ENCODE data around the gene PARVB. TPM values are rescaled to one million over a fixed set of nuclear protein-coding genes. Genes with fewer than 3 reads are reported as not detected.

Gene PARVB
- total RNA-seq, 1 experiment from 2014 or later, result 86.6 TPM

GRCh38 chr22:44184006-44184405 is 159.9 kb downstream of the PARVB start:
- DNase-seq (ENCODE audit: low spot score), result no peak
- in situ Hi-C loops (cut with HindIII; ENCODE audit: low sequenced_read_pairs), result no loop called here

DNA sequence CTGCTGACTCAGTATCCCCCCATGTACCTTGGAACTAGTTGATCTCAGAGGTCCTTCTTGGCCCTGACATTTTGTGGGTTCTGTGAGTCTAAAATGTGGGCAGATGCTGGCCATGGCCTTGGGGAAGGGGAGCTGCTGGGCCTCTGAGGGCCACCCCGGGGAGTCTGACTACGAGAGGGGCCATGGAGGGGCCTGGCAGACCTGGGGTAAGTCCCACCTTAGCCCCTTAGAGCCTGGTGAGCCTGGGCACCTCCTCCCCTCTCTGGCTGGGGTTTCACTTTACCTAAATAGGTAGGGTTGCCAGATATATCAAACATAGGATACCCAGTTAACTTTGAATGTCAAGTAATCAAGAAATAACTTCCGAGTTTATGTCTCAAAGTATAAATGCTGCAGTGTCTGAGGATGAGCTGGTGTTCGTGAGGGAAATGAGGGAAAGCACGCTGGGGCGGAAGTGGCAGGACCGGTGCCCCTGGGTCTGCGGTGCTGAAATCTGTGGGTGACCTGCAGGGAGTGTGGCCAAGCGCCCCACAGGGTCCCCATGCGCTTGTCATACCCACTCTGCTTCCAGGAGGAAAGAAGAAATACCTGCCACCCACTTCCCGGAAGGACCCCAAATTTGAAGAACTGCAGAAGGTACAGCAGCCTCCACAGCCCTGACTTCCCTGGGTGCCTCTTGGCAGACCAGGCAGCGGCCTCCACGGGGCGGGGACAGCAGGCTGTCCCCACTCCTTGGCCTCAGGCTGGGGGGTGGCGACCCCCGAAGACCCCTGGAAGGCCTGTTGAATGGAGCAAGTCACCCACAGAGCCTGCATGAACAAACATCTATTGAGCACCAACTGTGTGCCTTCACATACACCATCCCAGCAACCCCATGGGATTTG is 161.4 kb downstream of the PARVB start:
- no peak for DNase-seq (ENCODE audit: low spot score)
- in situ Hi-C loops (cut with HindIII; ENCODE audit: low sequenced_read_pairs), result no loop called here

DNA sequence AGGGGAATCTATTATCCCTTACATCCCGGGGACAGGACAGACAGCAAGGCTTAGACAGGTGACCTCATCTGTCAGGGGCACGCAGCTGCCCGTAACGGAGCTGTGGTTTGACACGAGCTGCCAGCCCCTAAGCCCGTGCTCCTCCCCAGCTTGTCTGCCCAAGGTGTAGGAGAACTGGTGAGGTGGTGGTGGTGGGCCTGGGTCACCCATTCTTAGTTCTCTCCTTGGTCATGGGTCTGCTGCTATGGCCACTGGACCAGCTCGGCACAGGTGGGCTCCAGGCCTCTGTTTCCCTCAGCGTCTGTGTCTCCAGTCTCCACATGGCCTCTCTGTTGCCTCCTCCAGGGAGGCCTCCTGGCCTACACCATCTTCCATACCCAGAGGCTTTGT is 162.0 kb downstream of the PARVB start:
- in situ Hi-C loops (cut with HindIII; ENCODE audit: low sequenced_read_pairs), result no loop called here
- no peak for DNase-seq (ENCODE audit: low spot score)

DNA sequence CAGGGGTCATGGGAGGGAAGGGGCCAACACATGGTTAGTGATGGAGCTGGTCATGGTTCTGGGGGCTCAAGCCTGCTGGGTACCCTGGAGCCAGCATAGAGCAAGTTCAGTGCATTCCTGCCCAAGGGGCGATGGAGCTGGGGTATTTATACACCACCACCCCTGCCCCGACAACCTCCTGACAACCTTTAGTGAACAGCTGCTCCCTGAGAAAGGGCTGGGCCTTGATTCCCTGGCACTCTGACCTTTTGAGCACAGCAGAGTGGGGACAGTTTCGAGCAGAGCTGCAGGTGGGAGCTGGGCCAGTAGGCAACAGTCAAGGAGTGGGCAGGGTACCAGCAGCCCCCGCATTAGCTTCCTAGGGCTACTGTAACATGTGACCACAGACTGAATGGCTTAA is 162.6 kb downstream of the PARVB start:
- no peak for DNase-seq (ENCODE audit: low spot score)
- in situ Hi-C loops (cut with HindIII; ENCODE audit: low sequenced_read_pairs), result no loop called here

GRCh38 chr22:44187652-44188230 is 163.6 kb downstream of the PARVB start:
- in situ Hi-C loops (cut with HindIII; ENCODE audit: low sequenced_read_pairs), result no loop called here

DNA sequence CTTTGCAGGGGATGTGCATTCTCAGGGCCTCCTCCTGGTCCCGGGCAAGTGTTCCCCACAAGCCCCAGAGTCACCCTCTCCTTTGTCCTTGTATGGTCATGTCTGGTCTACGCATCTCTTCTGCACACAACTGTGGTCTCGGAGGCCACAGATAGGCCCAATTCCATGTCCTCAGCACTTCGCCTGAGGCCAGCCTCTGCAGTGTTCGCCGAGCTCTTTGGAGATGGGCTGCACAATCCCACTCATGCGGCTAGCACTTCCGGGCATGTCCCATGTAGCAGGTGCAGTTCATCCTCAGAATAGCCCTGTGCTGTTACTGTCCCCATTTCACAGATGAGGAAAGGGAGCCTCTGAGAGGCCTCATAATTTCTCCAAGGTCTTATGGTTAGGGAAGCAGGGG is 164.2 kb downstream of the PARVB start:
- in situ Hi-C loops (cut with HindIII; ENCODE audit: low sequenced_read_pairs), result no loop called here
- DNase-seq (ENCODE audit: low spot score), result no peak

More at GRCh38 chr22:44187652-44188230, 163.6 kb downstream of the PARVB start:
- no peak for DNase-seq (ENCODE audit: low spot score)

DNA sequence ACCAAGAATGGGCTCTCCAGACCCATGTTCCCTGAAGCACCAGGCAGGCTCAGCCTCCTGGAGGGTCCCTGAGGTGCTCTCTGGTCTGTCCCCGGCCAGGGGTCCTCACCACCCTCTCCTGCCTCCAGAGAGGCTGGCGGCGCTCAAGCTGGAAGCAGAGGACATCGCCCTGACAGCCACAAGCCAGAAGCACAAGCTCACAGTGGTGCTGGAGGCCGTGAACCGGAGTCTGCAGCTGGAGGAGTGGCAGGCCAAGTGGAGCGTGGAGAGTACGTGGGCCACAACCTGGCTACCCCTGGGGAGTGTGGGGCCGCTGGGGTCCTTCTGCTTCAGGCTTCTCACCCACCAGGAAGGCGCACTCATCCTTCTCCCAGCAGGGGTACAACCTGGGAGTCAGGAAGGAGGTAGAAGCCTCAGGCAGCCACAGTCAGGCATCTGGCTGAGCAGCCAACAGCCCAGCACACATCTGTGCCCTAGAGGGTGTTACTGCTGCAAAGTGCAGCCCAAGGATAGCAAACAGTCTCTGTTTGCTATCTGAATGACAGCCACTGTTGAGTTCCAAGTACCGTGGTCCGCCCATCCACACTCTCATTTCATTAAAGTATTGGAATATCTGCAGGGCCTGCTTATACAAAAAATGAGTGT is 165.0 kb downstream of the PARVB start:
- in situ Hi-C loops (cut with HindIII; ENCODE audit: low sequenced_read_pairs), result no loop called here
- DNase-seq (ENCODE audit: low spot score), result no peak

DNA sequence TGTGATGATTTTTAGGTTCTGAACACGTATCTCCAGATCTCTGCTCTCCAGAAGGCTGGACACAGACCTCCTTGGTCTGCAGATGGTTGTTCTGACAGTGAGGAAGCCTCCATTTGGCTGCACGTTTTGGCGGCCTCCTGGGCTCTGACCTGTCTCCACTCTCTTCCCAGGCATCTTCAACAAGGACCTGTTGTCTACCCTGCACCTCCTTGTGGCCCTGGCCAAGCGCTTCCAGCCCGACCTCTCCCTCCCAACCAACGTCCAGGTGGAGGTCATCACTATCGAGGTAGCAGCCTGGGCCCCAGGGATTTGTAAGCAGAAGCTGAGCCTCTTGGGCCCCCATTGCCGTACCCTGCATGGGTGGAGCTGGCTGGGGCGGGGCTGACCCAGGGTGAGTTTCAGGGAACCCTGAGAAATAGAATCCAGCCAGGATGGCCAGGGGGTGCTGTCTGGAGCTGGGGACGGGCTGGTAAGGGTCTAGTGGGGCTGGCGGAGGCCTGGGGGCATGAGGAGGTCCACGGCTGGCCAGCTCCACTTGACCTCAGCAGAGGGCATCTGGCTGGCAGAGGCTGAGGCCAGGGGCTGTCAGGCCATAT is 166.4 kb downstream of the PARVB start:
- no peak for DNase-seq (ENCODE audit: low spot score)
- in situ Hi-C loops (cut with HindIII; ENCODE audit: low sequenced_read_pairs), result no loop called here

DNA sequence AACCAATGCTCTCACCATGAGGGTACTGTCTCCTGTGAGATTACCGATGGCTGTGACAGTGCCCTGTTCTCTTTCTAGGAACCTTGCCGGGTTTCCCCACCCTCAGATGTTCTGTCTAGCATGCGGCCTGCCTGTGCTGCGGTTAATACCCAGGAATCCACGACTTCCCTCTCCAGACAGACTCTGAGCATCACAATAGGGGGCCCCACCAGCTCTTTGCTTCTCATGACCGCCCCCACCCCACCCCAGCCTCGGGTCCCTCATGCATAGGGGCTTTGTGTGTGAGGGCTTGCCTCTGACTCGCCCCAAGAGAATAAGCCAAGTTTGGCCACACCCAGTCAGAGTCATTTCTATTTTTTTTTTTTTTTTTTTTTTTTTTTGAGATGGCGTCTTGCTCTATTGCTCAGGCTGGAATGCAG is 166.9 kb downstream of the PARVB start:
- DNase-seq (ENCODE audit: low spot score), result no peak
- in situ Hi-C loops (cut with HindIII; ENCODE audit: low sequenced_read_pairs), result no loop called here

DNA sequence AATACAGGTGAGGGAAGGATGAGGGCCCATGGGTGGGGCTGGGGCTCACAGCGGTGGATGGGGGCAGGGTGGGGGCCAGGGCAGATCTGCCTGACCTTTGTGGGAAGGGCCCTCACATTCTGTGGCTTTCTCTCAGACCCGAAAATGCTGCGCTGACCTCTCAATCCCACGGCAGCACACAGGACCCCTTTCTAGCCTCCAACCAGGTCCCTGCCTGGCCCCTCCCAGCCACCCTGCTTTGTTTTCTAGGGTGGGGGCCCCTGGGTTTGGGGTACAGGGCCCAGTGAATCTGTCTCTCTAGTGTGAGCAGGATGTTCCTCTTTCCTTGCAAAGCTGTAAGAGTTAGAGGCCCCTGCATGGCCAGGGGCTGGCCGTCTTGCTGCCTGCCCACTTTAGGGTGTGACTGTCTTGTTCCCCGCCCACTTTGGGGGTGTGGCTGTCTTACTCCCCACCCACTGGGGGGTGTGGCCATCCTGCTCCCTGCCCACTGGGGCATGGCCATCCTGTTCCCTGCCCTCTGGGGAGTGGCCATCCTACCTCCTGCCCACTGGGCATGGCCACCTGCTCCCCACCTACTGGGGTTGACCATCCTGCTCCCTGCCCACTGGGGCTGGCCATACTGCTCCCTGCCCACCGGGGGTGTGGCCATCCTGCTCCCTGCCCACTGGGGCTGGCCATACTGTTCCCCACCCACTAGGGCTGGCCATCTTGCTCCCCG is 168.2 kb downstream of the PARVB start:
- in situ Hi-C loops (cut with HindIII; ENCODE audit: low sequenced_read_pairs), result no loop called here
- no peak for DNase-seq (ENCODE audit: low spot score)

DNA sequence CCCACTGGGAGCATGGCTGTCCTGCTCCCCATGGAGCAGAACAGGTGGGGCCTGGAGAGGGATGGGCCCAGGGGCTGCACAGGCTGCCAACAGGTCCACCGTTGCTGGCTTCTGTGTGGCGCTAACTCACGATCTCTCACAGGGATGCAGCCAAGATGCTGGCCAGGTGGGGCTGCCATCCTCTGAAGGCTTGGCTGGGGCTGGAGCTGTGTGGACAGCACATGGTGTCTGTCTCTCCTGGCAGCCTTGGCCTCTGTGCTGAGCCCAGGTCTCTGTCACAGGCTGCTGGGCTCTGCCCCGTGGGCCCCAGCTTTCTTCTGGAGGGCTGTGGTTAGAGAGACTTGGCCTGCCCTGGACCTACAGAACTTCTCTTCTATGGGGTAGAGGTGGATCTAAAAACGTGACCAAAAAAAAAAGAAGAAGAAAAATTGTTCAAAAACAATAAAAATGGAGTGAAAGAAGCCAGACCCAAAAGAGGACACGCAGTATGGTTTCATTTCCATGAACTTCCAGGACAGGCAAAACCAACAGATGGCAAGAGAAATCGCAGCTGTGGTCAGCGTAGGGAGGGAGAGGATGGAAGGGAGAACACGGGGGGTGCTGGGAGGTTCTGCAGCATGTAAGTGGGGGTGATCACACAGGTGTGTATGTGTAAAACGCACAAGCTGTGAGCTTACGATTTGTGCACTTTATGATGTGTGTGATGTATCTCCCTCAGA is 168.9 kb downstream of the PARVB start:
- peak; percentile 90 for DNase-seq (ENCODE audit: low spot score)
- in situ Hi-C loops (cut with HindIII; ENCODE audit: low sequenced_read_pairs), result no loop called here

DNA sequence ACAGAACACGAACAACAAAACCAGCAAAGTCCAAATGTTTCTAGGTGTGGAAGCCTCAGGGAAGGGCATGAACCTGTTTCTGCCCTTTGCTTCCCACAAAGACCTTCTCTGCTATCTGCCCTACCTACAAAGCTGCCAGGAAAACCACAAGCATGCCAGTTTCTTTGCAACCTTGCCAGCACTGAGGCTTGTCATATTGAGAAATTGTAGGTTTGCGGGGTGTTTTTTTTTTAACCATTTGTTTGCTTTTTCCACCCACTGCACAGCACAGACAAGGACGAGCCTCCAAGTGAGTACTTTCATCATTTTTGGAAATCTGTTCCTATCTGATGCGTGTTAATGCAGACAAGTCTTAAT is 169.4 kb downstream of the PARVB start:
- no peak for DNase-seq (ENCODE audit: low spot score)
- in situ Hi-C loops (cut with HindIII; ENCODE audit: low sequenced_read_pairs), result no loop called here

- no peak for DNase-seq (ENCODE audit: low spot score)
- in situ Hi-C loops (cut with HindIII; ENCODE audit: low sequenced_read_pairs), result no loop called here
Observed at GRCh38 chr22:44194569-44194968, 170.5 kb downstream of the PARVB start.

GRCh38 chr22:44195189-44195871 is 171.2 kb downstream of the PARVB start:
- DNase-seq (ENCODE audit: low spot score), result no peak
- in situ Hi-C loops (cut with HindIII; ENCODE audit: low sequenced_read_pairs), result no loop called here

DNA sequence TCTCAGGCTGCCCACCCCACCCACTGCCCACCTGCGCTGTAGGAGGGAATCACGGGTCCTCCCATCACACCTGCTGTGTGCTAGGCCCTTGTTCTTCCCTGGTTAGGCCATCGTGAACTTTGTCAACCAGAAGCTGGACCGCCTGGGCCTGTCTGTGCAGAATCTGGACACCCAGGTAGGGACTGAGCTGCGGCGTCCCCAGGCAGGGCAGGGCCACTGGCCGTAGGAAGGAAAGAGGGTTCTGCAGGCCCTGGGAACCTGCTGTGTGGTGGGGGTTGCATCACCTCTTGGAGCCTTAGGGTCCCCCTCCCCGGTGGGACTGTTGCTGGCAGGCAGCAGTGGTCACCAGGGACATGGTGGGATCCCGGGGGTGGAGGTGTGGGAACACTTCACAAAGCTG is 172.1 kb downstream of the PARVB start:
- no peak for DNase-seq (ENCODE audit: low spot score)
- in situ Hi-C loops (cut with HindIII; ENCODE audit: low sequenced_read_pairs), result no loop called here

DNA sequence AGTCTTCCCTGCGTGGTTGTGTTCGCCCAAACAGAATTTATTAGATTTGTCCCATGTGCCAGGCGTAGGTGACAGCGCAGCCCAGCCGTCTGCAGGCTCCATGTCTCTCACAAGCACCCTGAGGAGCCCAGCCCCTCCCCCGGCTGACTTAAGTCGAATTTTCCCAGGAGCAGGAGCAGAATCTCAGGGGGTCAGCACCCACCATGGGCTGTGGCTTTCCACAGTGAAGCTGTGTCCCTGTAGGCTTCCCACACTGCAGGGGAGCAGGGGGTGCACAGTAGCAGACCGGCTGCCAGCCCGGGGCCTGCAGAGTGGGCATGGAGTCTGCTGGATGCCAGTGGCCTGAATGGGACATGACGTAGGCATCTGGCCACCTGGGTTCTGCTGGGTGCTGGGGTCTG is 172.6 kb downstream of the PARVB start:
- DNase-seq (ENCODE audit: low spot score), result no peak

DNA sequence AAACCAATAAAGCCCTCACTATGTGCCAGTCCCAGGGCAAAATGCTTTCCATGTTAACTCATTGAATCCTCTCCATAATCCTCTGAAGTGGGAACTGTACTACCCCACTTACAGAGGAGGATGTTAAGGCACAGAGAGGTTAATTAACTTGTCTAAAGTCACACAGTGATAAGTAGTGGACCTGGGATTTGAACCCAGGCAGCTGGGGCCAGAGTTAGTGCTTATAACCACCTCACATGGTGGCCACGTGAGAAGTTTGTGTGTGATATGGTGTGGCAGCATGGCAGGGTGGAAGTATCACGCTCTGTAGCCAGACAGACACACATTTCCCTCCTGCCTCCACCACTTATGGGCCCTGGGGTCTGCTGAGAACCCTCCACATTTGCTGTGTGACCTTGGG is 173.2 kb downstream of the PARVB start:
- in situ Hi-C loops (cut with HindIII; ENCODE audit: low sequenced_read_pairs), result no loop called here
- DNase-seq (ENCODE audit: low spot score), result no peak

More for the DNA sequence above, 172.6 kb downstream of the PARVB start:
- in situ Hi-C loops (cut with HindIII; ENCODE audit: low sequenced_read_pairs), result no loop called here

GRCh38 chr22:44199164-44199563 is 175.1 kb downstream of the PARVB start:
- in situ Hi-C loops (cut with HindIII; ENCODE audit: low sequenced_read_pairs), result no loop called here

More at GRCh38 chr22:44199164-44199563, 175.1 kb downstream of the PARVB start:
- DNase-seq (ENCODE audit: low spot score), result no peak
